ENCODE data around the gene IQSEC1. TPM values are rescaled to one million over a fixed set of nuclear protein-coding genes. Genes with fewer than 3 reads are reported as not detected.
A peak's percentile ranks its signal among the peaks of the same experiment; 100 is the strongest.

The IQSEC1 gene
- total RNA-seq, 4 donors from 2014 or later: 31.9 to 35.8 (median 34.8) TPM

- intact Hi-C loops (cut with DNase I; ENCODE audit: low total_unique reads): no loop called here
- 92 to 95% methylated on average over 6 to 7 of the region's 7 CpGs for WGBS, 2 donors
Observed at GRCh38 chr3:13009946-13010315, 63.3 kb downstream of the IQSEC1 start.

DNA sequence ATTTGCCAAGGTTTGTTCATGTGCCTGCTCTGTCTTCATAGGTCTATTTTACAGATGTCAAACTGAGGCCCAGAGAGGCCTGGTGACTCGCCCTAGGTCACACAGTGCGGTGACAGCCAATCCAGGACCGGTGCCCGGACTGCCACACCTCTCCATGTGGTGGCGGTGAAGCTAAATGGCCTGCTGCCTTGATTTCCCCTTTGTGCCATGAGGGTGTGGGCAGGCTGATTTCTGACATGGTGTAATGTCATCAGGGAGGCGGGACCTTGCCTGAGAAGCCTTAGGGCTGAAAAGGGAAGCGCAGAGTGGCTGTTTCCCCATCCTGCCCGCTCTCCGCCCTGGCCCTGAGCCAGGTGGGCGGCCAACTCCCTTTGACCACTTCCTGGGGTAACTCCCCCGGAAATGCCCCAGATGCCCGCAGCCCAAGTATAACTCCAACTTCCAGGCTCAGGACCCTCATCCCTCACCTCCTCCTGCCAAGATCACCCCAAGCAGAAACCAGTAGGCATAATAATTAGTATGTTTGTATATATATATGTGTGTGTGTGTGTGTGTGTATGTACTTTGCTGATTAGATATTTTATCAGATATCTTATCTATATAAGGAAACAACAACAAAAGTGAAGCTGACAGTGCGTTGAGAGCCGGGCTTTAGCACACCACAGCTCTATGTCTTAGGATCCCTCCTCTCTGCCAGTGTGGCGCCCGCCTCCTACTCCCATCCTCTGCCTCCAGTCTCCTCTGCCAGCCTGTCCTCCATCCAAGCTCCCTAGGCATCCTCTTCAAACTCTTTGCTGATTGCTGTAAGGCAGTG lies 63.9 kb downstream of the IQSEC1 start:
- H3K4me3 ChIP-seq (ENCODE audit: low read depth, poor library complexity, severe bottlenecking): no peak overlapping the region
- peak in 1 of 2 donors; percentile 66 for DNase-seq (ENCODE audit: low spot score in 2 of 2)
- intact Hi-C loops (cut with DNase I; ENCODE audit: low total_unique reads): no loop called here
- TF ChIP-seq CTCF (IDR thresholded peaks at IDR 0.05): no peak
- no peak for TF ChIP-seq POLR2A (IDR thresholded peaks at IDR 0.05)
- WGBS, 2 donors: 70 to 73% methylated on average over 16 of the region's 16 CpGs

More at GRCh38 chr3:13009946-13010315, 63.3 kb downstream of the IQSEC1 start:
- H3K4me3 ChIP-seq (ENCODE audit: low read depth, poor library complexity, severe bottlenecking): no peak overlapping the region
- DNase-seq (ENCODE audit: low spot score in 2 of 2): no peak
- TF ChIP-seq CTCF (IDR thresholded peaks at IDR 0.05): no peak
- TF ChIP-seq POLR2A (IDR thresholded peaks at IDR 0.05): no peak

DNA sequence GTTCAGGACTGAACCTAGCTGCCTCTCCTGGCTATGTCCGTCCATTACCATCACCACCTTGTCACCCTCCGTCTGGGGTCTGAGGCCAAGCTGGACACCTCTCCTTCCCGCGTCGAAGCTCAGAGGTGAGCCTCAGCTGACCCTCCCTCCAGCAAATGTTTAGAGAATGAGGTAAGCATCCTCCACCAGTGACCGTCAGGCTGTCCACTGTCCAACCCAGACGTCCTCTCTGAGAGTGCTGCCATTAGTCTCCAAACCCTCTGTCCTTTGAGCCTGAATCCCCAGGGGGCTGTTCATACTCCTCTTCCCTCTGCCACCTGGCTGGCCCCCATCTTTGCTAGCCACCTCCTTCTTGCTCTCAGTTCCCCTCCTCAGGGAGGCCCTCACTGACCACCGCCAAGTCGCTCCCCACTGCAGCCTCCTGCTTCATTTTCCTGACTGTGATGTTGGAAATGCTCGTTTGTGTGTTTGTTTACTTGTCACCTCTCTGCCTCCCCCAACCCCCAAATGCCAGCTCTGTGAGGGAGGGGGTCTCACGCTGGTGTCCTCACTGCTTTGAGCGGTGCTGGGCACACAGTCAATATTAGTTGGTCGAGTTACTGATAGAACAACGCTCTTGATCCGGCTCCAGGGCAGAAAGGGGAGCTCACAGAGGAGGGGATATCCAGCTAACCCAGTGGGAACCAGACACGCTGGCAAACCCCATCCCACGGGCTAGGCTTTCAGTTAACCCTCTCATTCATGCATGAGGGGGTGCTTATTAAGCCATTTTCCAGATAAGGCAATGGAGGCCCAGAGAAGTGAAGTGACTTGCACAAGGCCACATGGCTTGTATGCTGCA lies 64.9 kb downstream of the IQSEC1 start:
- DNase-seq (ENCODE audit: low spot score in 2 of 2): no peak
- no peak for TF ChIP-seq CTCF (IDR thresholded peaks at IDR 0.05)
- no peak for TF ChIP-seq POLR2A (IDR thresholded peaks at IDR 0.05)
- WGBS, 2 donors: 73 to 74% methylated on average over 17 of the region's 17 CpGs
- intact Hi-C loops (cut with DNase I; ENCODE audit: low total_unique reads): no loop called here
- H3K4me3 ChIP-seq (ENCODE audit: low read depth, poor library complexity, severe bottlenecking): no peak overlapping the region

- 65% methylated on average over 16 of the region's 16 CpGs for WGBS, 2 donors
- TF ChIP-seq CTCF (IDR thresholded peaks at IDR 0.05): no peak
- TF ChIP-seq POLR2A (IDR thresholded peaks at IDR 0.05): no peak
- H3K4me3 ChIP-seq (ENCODE audit: low read depth, poor library complexity, severe bottlenecking): no peak overlapping the region
- no peak for DNase-seq (ENCODE audit: low spot score in 2 of 2)
- intact Hi-C loops (cut with DNase I; ENCODE audit: low total_unique reads): no loop called here
Observed at GRCh38 chr3:13007251-13007941, 65.8 kb downstream of the IQSEC1 start.

DNA sequence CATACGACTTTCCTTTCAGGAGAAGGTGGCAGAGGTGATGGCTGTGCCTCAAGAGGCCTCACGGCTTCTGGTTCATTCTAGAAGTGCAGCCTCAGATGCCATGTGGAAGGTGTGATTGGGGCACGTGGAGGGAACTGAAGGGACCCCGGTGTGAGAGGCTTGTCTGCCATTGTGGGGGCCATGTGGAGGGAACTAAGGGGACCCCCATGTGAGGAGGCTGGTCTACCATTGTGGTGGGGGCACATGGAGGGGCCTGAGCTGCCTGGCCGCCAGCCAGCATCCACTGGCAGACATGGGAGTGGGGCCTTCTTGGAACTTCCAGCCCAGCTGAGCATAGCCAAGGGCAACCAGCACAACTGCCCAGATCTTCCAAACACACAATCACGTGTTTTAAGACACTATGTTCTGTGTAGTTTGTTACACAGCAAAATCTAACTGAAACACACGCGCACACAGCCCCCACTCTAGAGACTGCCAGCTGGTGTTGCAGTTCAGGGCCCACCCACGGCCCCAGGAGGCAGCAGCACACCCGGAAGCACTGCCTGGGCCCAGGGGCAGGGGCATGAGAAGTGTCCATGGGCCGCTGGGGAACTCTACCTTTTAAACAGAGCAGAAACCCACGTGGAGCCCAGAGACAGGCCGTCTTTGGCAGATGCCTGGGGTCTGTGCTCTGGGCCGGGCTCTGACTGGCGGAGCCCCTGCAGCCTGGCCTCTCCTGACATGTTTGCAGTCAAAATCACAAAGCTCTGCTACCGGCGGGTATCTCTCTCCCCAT lies 66.8 kb downstream of the IQSEC1 start:
- 87 to 88% methylated on average over 17 of the region's 17 CpGs for WGBS, 2 donors
- no peak for TF ChIP-seq POLR2A (IDR thresholded peaks at IDR 0.05)
- TF ChIP-seq CTCF (IDR thresholded peaks at IDR 0.05): no peak
- intact Hi-C loops (cut with DNase I; ENCODE audit: low total_unique reads): no loop called here
- no peak overlapping the region for H3K4me3 ChIP-seq (ENCODE audit: low read depth, poor library complexity, severe bottlenecking)
- DNase-seq (ENCODE audit: low spot score in 2 of 2): no peak

All from lower leg skin (tissue), 4 donors.